HG03571 (cell line): ENCODE results near the gene TBC1D10B.
A peak's percentile ranks its signal among the peaks of the same experiment; 100 is the strongest.
"Not testable (repeated sequence)": the region's sequence is repeated elsewhere in the genome, so short reads cannot be mapped to it uniquely, and the experiment has no call there.

Experiments used
- ATAC-seq: cut with Tn5 transposase; IDR thresholded peaks from one replicate; pipeline ENCODE4 v1.9.1; 2021; ENCODE audit not compliant: unreplicated experiment

TBC1D10B gene

GRCh38 chr16:30337964-30338357 is 32.3 kb downstream of the TBC1D10B start:
- ATAC-seq, result not testable (repeated sequence)

DNA sequence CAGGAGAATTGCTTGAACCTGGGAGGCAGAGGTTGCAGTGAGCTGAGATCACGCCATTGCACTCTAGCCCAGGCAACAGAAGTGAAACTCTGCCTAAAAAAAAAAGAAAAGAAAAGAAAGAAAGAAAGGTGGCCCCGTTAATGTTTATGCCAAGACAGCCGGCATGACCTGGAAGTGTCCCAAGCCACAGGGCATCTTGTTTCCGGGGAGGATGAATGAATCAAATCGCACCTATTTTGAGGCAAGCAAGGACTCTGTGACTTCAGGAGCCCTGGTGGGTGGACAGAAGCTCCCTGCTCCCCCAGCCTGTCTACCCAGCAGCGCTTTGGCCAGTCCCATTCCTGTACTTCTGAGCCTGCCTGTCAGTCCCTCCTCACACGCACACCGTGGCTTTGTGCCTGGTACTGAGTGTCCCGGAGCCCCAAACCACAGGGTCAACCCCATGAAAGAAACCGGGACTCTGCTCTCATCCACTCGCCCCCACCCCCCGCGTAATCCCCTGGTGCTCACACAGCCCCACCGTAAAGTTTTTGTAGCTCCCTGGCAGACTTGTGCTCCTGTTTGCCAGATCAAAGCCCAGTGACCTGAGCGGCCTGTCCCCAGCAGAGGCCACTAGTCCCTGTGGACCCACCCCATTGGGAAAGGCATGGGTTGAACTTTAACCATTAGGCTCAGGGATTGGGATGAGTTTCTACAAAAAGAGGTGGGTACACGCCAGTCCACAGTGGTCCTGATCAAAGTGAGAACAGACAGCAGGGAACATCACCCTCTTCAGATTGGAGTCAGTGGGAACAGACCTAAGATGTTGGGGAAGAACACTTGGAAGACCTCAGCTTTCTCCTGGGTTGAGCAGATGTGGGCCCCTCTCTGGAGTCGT is 34.5 kb downstream of the TBC1D10B start:
- ATAC-seq, result peak; percentile 22

DNA sequence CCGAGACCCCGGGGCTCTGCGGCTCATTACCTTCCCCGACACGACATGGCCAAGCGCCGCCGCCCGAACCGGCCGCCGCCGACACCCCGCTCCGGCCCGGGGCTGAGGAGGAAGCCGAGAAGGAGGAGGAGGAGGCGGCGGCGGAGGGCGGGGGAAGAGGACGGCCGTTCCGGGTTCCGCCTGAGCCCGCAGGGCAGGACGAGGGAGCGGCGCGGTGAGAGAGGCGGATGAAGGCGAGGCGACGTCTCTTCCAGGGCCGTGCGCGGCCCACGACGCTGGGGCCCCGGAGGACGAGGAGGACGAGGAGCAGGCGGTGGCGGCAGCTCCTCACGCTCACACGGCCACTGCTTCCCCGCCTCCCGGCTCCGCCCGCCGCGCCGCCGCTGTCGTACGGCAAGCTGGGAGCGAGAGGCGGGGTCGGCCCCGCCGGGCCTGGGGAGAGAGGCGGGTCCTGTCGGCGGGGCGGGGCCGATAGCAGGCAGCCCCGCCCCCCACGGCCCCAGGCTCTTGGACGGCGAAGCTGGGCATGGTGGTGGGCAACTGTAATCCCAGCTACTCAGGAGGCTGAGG is 35.2 kb downstream of the TBC1D10B start:
- ATAC-seq, result peak; percentile 60

- ATAC-seq, result peak; percentile 74
These were observed 35.8 kb downstream of the TBC1D10B start for GRCh38 chr16:30334473-30334989.

GRCh38 chr16:30324220-30324619 is 46.1 kb downstream of the TBC1D10B start:
- ATAC-seq, result not testable (repeated sequence)

GRCh38 chr16:30318647-30319046 is 51.6 kb downstream of the TBC1D10B start:
- ATAC-seq, result not testable (repeated sequence)

DNA sequence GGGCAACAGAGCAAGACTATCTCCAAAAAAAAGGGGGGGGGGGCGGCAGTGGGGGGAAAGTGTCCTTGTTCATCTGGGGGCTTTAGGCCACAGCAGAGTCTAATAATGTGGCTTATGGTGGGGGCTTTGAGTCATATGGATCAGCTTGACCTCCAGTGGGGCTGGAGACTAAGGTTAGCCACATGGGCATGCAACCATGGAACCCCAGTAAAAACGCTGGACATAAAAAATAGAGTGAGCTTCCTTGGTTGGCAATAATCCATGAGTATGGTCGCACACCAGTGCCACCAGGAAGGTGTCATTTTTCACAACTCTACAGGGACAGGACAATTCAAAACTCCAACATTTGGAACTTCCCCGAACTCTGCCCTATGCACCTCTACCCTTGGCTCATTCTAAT is 59.4 kb downstream of the TBC1D10B start:
- not testable (repeated sequence) for ATAC-seq

DNA sequence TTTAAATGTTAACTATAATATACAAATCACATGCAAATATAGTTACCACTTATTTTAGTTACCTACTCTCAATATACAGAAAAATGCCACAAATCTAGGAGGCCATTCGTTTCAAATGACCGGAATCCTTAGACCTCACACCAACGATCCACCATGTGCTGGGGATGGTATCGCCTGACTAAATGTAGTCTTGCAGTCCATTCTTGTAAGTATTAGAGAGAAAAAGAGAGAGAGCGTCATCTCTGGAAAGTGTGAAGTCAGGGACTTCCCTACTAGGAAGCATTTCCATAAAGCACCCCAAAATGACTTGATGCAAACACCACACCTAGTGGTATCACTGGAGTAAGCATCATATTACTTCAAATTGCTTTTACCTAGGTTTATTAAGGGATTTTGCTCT is 61.0 kb downstream of the TBC1D10B start:
- ATAC-seq, result not testable (repeated sequence)
